Eye (tissue), 1 donor: ENCODE results near the gene PON1.

Source experiments
- DNase-seq: peaks from one replicate; pipeline ENCODE4 v3.0.0-alpha.2; 2015

The PON1 gene

DNA sequence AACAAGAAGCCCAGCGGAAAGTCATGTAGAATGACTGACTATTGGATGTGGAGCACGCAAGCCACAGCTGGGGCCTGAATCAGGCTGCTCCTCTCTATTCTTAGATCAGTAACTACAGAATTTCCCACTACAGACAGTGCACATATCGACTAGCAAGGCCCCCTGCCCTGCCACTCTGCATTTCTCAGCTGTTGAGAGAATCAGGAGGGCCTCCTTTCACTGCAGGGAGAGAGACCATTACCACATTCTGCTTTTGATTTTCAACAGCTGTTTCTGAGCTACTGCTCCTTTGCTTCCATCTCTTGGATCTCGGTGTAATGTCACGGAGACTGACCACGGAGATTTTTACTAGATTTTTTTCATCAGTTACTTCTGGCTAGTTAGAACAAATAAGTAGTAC lies 73.8 kb downstream of the PON1 start:
- peak; percentile 29 for DNase-seq
